IPS-NIHi11 (cell line): ENCODE data around the gene RYR2.
A peak's percentile ranks its signal among the peaks of the same experiment; 100 is the strongest.
"Not testable (repeated sequence)": the region's sequence is repeated elsewhere in the genome, so short reads cannot be mapped to it uniquely, and the experiment has no call there.

Source experiments
- DNase-seq: peaks from one replicate; pipeline ENCODE4 v3.0.0; 2012; ENCODE audit warnings: mixed read lengths, low spot score

Gene RYR2

DNA sequence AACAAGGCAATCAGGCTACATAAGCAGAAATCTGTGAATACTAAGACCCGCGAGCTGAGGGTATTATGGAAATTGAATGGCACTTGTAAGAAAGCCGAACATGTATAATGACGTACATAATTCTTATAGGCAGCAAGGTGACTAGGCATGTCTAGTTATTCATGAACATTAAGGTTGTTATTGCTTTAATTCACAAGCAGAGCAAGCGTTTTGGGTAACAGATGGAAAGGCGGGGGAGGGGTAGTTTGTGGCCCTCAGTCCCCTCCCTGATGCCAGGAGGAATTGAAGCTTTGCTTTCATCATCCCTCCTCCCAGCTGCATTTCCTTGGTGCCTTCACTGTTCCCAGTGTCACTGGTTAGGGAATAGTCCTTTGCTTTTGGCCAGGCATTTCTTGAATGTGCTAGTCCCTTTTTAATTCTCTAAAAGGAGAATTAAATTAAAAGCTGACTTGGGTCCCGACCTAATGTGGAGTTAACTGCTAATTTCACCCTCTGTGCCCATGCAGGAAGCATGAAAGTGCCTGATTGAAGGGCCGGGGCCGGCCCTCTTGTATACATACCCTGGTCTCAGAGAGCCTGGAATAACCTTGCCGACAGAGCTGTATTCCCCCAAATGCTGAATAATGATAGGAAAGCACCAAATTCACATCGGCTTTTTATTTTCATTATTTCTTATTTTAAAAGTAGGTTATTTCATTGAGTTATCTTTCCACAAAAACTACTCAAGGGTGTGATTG is 42.5 kb downstream of the RYR2 start:
- DNase-seq = no peak

DNA sequence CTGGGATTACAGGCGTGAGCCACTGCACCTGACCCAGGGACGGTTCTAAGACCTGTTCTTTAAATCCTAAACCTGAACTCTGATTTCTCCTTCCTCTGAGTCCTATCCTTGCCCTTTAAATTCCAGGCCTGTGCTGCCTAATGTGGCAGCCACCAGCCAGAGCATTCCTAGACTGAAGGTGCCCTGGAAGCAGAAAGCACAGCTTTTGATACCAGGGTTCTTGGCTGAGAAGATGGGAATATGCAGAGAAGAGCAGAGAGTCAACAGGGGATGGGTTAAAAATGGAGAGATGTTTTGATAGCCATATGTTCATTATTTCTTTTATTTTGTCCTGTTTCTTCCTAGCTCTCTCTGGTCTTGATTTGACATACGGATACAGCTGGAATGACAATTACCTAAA is 49.7 kb downstream of the RYR2 start:
- no peak for DNase-seq

DNA sequence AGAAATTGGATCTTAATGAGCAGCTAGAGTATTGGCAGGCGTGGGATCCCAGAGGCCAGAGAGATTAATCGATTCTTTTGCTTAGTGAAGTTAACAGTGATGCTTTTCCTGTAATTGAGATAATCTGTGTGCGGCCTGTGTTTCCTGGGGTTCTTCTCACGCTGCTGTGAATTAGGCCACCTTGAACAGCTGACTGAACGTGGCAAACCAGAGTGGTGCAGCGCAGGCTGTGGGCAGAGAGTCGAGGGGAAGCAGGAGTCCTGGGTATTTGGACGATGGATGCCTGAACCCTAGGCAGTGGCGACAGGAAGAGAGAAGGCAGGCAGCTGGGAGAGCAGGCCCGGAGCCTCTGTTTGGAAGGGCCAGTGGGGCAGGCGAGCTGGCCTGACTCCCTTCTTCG is 51.7 kb downstream of the RYR2 start:
- DNase-seq = no peak

DNA sequence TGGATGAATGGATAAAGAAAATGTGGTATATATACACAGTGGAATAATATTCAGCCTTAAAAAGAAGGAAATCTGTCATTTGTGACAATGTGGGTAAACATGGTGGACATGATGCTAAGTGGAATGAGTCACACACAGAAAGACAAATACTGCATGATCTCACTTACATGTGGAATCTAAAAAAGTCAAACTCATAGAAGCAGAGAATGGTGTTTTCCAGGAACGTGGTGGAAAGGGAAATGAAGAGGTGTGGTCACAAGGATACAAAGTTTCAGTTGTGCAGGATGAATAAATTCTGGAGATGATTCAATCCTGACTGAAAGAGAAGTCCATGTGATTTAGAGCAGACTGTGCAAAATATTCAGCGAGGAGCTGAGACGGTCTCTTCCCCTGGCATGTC is 56.6 kb downstream of the RYR2 start:
- DNase-seq = no peak

DNA sequence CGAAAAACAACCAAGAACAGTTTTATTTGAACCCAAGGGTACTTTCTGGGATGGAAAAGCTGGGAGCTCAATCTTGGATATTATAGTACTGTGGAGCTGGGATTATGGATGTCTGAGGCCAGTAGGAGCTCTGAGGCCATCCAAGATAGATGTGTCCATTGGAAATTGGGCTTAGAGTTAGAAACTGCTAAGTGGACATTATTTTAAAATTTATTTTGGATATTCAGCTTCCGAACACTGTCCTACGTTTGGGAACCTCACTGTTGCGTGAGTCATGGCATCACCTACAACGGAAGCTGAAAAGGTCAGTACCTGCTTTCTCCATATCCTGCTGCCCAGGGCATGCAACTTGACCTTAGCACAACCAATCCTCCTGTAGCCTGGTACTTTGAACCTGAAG is 61.0 kb downstream of the RYR2 start:
- no peak for DNase-seq

DNA sequence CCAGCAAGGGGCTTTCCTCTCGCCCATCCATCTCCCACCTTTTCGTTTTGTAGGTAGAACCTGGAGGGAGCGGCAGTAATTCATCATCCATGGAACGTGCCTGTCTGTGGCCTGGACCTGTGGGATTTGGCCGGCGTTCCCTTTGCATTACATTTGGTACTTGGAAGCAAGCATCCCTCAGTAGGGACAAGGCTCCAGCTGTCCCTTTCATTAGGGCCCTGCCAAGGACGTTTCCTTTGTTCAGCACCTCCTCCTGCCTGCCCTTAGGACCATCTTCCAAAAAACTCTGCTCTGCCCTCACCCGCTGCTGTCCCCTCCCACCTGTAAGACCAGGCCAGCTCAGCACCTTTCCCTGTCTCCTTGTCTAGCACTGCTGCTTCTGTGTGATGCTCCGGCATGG is 62.1 kb downstream of the RYR2 start:
- DNase-seq = no peak

DNA sequence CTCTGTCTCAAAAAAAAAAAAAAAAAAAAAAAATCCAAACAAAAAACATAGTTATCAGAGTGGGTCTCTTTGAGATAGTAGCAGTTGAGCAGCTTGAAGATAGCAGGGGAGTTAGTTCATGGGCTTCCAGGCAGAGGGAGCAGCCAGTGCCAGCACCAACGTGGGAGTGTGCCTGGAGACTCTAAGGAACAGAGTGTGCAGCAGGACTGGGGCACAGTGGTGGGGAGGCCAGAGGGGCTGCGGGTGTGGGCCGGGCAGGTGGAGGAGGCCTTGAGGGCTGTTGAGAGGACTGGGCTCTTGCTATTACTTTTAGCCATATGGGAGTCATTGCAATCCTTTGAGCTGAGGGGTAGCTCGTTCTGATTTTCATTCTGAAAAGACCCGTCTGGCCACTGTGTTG is 63.8 kb downstream of the RYR2 start:
- no peak for DNase-seq

DNA sequence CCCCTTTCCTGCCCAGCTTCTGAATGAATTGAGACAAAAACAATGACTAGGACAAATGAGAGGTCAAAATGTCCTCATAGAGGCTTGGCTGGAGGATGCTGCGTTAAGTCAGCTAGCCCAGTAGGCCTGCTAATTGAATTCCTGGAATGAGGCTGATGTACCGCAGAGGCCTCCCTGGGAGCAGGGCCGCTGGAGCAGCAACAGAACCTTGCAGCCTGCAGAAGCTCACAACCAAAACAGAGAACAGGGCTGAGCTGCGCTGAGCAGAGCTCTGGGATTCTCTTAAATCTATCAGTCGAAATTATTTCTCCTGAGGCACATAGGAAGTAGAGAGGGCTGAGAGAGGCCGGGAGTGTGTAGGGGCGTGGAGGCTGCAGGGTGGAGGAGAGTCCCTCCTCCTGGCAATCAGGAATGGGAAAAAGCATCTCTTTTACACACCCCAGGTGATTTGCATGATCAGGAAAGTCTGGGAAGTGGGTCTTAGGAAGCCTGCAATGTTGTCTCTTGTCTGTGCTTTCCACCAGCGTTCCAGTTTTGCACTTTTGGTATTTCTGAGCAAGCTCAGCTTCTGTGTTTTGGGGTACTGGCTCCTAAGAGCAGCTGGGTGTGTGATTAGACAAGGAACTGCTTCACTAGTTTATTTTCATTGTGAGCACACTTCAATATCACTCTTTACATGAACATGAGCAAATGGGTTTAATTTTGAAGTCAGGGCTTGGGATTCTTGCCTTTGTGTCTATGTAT is 66.5 kb downstream of the RYR2 start:
- DNase-seq = no peak

DNA sequence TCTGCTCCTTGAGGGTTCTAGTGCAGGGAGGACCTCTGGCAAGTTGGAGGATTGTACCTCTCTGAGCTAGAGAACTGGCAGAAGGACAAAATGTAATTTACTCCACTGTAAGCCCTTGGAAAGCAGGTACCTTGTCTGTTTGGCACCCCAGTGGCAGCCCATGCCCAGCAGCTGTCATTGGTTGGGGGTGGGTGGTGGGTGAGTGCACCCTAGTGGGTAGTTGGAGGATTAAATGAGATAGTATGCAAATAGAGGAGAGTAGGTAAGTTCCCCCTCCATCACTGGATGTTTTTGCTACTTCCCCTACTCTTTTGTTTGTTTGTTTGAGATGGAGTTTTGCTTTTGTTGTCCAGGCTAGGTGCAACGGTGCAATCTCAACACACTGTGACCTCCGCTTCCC is 69.8 kb downstream of the RYR2 start:
- no peak for DNase-seq

DNA sequence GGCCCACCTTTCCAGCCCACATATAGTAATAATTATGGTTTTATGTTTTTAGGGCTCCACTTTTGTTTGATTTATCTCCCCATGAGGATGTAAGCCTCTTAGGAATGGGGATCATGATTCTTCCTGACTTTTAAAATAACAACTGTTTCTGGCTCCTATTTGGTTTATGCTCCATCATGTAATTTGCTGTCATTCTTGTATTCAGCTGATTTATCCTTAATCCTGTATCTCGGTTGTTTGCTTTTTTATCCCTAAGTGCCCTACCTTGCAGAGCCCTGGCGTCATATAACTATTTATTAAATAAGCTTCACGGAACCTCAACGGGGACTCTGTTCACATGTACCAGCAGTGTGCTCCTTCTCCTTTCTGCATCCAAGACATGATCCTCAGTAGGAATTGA is 70.7 kb downstream of the RYR2 start:
- DNase-seq = no peak

DNA sequence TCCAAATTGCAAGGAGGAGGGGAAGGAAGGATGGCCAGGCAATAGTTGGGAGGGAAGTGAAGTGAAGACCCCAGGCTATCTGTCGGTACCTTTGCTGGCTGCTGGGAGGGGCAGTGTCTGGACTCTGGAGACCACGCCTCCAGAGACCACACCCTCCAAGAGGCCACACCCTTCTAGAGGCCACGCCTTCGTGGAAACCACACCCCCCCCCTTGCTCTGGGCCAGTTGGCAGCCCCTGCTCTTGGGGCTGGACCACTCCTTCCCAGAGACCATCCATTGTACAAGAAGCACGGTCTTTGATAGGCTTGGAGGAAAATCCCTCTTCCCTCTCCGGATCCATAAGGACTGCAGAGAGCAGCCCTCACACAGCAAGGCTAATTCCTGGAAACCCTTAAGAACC is 73.1 kb downstream of the RYR2 start:
- DNase-seq = peak; percentile 66

DNA sequence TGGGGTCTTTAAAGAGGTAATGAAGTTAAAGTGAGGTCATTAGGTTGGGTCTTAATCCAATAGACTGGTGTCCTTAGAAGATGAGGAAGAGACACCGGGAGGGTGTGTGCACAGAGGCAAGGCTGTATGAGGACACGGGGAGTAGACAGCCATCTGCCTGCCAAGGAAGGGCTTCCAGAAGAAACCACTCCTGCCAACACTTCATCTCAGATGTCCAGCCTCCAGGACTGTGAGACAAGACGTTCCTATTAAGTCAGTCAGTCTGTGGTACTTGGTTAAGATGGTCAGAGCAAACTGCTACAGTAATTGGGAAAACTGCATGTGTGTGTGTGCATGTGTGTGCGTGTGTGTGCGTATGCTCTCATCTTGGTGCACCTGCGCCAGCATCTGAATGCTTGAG is 77.1 kb downstream of the RYR2 start:
- DNase-seq = no peak

DNA sequence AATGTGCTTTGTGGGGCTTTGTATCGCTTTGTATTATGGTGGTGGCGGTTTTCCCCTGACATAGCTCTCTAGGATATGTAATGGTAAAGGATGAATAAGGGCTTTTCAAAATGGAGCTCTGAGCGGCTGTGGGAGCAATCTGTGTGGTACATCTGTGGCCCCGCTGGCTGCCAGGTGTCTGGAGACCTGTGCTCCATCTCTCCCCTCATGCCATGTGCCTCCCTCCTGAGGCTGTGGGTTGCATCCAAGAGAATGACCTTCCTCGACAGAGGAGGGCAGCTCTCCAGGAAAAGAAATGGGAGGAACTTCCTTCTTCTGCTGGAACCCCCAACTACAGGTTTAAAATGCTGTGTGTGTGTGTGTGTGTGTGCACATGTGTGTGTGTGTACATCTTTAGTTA is 78.7 kb downstream of the RYR2 start:
- no peak for DNase-seq

DNA sequence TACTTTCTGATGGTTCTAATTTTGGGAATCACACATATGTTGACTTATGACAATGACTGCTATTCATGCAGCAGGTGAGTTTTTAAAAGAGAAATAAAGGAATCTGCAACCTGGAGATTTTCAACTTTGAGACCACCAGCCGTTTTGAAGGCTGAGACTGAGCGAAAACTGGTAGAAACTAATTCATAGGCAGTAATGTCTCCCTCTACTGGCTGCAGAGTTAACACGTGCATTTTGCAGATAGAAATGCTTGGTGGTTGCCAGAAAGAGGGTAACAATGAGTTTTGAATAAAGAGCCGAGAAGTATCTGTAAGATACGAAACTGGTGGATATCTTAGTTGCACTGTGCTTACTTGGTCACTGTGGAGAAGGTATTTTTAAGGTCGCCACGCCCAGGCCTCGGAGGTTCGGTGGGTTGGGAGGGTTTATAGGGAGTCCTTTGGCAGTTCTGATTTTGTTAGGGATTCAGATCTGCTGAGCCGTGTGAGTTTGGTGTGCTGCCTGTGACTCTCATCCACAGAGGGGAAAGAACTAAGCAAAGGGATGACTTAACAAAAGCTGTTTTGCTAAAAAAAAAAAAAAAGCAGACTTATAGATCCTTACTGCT is 83.0 kb downstream of the RYR2 start:
- peak; percentile 44 for DNase-seq

DNA sequence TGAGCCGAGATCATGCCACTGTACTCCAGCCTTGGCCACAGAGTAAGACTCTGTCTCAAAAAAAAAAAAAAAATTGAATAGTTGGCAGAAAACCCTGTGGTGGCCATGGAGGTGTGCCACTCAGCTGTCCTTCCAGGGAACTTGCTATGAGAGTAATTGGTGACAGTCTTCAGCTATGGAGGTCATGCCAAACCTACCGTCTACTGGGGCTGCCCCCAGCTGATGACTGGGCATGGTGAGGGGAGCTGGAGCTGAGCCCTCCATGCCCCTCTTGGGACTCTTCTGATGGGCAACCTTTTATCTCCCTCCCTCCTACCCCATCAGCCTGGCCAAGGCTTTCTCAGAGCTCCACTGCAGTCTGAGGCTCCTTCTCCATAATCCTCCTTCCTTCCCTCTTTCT is 84.2 kb downstream of the RYR2 start:
- no peak for DNase-seq

DNA sequence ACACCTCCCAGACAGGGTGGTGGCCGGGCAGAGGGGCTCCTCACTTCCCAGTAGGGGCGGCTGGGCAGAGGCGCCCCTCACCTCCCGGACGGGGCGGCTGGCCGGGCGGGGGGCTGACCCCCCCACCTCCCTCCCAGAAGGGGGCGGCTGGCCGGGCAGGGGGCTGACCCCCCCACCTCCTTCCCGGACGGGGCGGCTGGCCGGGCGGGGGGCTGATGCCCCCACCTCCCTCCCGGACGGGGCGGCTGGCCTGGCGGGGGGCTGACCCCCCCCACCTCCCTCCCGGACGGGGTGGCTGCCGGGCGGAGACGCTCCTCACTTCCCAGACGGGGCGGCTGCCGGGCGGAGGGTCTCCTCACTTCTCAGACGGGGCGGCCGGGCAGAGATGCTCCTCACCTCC is 85.3 kb downstream of the RYR2 start:
- DNase-seq = not testable (repeated sequence)

DNA sequence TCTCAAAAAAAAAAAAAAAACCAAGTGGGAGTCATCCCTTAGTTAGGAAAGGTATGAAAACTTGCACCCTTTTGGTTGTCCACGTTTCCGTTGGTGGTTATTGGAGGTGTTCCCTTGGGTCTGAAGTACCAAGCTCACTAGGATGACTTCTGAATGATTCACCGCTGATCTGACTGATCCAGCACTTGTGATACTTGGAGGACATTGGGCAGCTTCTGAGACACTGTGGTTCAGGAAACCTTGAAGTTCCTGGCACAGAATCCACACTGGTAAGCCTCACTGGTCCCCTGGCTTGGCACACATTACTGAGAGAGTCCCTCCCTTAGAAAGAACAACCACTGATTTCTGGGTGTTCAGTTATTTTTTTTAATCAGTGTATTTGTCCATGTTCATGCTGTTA is 91.9 kb downstream of the RYR2 start:
- DNase-seq = no peak

DNA sequence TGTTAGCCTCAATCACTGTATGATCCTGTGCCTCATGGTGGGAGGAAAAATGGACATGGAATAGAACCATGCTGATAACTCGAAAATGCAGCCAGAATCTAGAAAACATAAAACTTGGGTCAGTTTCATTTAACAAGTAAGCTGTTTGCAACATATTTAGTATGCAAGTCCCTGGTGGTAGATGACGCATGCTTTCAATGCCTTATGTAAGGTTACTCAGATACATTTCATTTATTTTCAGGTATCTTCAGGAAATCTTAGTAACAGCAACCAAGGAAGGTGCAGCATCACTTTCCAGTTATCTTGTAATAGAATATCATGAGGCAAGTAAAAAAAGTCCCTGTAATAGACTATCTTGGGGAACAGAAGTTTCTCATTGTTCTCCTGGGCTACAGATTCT is 92.9 kb downstream of the RYR2 start:
- DNase-seq = no peak

DNA sequence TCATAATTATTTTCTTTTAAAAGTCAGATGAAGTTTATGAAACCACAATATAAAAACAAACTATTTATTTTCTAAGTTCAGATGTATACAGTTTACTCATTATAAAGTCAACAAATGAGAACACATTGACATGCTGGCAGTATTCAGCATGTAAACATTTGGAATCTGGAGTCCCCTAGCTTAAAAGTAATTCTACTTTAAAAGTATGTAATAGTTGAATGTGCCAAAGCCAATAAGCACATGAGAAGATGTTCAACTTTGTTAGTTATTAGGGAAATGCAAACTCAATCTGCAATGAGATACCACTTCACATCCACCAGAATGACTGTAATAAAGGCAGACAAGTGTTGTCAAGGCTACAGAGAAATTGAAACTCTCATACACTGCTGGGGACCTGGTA is 96.6 kb downstream of the RYR2 start:
- DNase-seq = no peak

DNA sequence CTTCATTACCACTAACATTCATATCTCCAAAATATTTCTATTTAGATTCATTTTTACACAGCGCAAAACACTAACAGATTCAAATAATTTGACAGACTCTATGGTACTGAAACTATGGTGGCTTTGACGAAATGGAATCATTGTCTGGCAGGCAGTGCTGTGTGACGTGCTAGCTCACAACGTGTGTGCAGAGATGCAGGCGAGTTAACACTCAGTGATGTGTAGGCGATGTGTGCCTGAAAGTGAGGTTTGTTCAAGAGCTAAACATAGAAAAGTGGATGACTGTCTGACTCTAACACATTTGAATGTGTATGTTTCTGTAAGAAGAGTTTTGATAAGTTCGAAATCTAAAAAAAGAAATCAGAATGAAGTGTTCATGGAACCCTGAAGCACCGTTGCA is 97.7 kb downstream of the RYR2 start:
- DNase-seq = no peak

DNA sequence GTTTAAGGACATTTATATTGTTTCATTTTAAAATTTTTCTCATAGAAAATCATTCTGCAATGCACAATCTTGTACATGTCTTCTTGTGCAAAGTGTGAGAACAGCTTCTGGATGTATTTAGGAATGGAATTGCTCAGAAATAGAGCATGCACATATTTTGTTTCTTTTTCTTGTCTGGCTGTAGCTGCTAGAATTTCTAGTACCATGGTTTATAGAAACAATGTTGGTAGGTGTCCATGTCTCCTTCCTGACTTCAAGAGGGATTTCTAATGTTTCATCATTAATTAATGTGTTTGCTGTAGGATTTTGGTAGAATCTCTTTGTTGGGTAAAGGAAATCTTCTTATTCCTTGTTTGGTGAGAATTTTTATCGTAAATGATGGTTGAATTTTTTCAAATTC is 99.0 kb downstream of the RYR2 start:
- no peak for DNase-seq

DNA sequence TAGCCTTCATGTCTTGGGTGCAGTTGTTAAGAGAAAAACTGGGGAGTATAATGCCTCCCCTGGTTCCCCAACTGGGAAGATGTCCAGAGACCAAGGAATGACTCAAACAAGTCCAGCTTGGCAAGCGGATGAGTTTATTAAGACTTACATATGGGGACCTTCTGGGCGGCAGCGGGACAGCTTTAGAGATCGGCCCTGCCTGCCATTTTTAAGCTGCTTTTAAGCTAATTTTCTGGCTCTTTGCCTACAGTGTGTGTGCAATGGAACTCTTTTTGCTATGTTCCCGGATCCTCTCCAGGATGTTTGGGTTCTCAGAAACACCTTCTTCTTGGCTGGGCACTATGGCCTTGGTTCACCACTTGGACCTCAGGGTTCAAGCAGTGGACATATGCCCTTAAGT is 99.5 kb downstream of the RYR2 start:
- DNase-seq = no peak

DNA sequence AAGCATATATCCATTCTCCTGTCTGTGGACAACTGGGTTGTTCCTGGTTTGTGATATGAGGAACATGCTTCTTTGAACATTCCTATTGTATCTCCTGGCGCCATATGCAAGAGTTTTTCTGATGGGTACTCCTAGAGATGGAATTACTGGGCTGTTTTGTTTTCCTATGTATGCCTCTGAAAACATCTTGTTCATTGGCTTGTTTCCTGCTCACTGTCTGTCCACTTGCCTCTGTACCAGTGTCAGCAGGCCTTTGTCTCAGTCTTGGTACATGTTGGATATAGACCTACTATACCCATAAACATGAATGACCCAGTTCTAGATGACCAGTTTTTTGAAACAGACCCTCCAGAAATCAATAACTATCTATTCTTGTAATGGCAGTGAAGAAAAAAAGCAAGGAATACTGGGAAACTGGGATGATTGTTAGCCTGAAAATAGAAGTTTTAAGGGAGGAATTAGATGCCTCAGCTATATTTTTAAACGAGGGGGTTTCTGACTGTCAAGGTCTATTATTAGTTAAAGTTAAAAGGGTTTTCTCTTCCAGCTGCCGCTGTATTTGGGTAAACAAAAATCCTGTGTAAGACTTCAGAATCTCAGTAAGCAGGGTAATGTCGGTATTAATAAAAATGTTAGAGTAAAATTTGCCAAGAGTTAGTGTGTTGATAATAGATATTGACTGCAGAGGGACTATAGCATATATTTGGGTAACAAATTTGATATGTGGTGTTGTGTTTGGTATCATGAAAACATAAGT is 103.6 kb downstream of the RYR2 start:
- no peak for DNase-seq
